Measurements from ENCODE around the gene C14orf93.

DNA sequence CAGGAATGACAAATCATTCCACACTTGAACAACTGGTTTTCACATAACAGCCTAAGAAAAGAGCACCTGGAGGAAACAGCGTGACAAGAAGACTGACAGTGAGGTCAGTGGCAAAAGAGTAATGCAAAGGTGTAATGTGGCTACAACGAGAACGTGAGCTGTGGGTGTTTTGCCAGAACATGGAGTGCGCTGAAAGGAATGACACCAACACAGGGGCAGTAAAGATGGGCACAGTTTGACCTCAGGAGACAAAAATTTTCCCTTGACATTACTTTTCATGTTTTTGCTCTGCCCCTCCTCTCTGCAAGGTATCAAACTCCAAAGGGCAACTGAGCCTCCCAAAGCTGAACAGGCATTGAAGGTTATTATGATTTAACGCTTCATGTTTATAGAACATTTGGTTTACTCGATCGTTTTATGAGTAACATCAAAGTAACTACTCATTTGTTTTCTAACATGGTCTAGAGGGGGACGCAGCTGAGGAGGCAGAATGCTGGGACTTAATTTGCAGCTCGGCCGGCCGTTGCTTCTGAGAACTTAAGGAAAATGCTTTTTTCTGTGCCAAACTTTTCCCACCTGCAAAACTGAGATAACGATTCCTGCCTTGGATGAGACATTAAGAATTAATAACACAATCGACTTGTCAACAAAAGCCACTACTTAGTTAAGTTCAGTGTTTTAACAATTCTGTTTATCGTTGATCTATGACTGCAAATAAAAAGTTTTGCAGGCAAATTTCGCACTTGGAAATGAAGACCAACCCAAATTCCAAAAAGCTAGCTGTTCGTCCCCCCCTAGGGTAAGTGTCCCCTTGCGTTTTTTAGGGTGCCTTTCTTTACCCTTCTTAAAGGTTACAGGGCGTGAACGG is 54.0 kb downstream of the C14orf93 start:
- no peak for TF ChIP-seq CTCF (IDR thresholded peaks at IDR 0.05)
- peak; percentile 5 for TF ChIP-seq POLR2AphosphoS5 (IDR thresholded peaks at IDR 0.05)
- no peak for TF ChIP-seq POLR2A (IDR thresholded peaks at IDR 0.05)
